Omental fat pad (tissue), 4 donors: ENCODE measurements around the gene CALML6. TPM values are rescaled to one million over a fixed set of nuclear protein-coding genes. Genes with fewer than 3 reads are reported as not detected.

Source experiments
- ATAC-seq: fragments of 150-250 bp; one replicate; pipeline ENCODE4 v1.9.1; 2016; ENCODE audit warnings: mild to moderate bottlenecking, moderate library complexity; ENCODE audit not compliant: low FRiP score
- DNase-seq: peaks from one replicate; pipeline ENCODE4 v3.0.0-alpha.2; 2019; ENCODE audit warnings: low spot score
- total RNA-seq, 4 donors: library from RNA; depleted of rRNA; stranded (reverse); fragments of >200 nt; gene quantifications; one replicate each; pipeline ENCODE4 v1.1.0, GENCODE V29; 2016
- TF ChIP-seq, protein P1 (sequence below), 3 donors: fragments of 450-650 bp; IDR thresholded peaks; one replicate each; pipeline ENCODE4 v1.5.1; 2016 to 2017; ENCODE audit warnings: antibody characterized with exemption in 3 of 3, mild to moderate bottlenecking in 3 of 3, moderate library complexity in 2 of 3

The CALML6 gene
- total RNA-seq, 4 donors from 2014 or later, result not detected

DNA sequence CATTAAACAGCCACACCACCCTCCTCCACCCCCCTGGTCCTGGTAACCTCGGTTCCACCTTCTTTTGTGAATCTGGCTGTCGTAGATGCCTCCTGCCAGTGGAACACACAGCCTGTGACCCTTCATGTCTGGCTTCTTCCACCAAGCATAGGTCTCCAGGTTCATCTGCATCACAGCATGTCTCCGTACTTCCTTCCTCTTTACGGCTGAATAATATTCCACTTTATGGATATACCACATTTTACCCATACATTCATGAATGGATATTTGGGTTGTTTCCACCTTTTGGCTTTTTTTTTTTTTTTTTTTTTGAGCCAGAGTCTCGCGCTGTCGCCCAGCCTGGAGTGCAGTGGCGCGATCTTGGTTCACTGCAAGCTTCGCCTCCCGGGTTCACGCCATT lies 11.8 kb upstream of the CALML6 start:
- TF ChIP-seq, protein P1, sequence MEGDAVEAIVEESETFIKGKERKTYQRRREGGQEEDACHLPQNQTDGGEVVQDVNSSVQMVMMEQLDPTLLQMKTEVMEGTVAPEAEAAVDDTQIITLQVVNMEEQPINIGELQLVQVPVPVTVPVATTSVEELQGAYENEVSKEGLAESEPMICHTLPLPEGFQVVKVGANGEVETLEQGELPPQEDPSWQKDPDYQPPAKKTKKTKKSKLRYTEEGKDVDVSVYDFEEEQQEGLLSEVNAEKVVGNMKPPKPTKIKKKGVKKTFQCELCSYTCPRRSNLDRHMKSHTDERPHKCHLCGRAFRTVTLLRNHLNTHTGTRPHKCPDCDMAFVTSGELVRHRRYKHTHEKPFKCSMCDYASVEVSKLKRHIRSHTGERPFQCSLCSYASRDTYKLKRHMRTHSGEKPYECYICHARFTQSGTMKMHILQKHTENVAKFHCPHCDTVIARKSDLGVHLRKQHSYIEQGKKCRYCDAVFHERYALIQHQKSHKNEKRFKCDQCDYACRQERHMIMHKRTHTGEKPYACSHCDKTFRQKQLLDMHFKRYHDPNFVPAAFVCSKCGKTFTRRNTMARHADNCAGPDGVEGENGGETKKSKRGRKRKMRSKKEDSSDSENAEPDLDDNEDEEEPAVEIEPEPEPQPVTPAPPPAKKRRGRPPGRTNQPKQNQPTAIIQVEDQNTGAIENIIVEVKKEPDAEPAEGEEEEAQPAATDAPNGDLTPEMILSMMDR (IDR thresholded peaks at IDR 0.05), result no peak
- no peak for ATAC-seq
- DNase-seq, result no peak

DNA sequence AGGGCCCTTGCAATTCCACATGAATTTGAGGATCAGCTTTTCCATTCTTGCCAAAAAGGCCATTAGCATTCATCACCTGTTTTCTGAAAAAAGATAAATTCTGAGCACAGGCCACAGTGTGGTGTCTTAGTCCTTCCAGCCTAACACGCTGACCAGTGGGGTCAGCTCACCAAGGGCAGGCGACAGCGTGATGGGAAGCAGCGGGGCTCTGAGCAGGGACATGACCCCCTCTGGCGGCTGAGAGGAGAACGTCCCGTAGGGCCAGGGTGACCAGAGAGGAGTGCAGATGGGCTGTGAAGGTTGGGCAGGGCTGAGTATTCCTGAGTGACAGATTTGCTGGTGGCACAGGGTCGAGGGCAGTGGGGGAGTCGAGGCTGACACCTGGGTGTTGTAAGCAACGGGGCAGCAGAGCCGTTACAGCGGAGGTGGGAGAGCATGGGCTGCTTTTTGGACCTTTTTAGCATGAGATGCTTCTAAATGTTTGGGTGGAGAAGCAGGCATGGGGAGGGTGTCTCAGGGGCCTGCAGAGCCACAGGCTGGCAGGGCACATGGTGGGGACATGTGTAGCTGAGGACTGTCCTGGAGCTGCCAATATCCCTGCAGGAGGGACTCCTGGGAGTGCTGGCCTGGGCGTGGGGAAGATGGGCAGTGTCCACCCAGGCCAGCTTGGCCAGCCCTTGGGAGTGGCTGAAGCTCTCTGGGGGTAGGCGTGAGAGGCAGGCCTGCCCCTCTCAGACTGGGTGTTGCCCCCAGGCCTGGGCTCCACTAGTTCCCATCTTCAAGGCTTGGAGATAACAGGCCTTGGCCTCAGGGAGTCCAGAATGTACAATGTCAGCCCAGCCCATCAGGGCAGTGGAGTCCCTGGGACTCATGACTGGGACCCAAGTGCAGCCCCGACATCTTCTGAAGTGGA lies 8.6 kb upstream of the CALML6 start:
- TF ChIP-seq, protein P1 (IDR thresholded peaks at IDR 0.05), result peak in 2 of 3 donors; percentile 14 to 23
- ATAC-seq, result peak; percentile 63
- DNase-seq, result peak; percentile 70

DNA sequence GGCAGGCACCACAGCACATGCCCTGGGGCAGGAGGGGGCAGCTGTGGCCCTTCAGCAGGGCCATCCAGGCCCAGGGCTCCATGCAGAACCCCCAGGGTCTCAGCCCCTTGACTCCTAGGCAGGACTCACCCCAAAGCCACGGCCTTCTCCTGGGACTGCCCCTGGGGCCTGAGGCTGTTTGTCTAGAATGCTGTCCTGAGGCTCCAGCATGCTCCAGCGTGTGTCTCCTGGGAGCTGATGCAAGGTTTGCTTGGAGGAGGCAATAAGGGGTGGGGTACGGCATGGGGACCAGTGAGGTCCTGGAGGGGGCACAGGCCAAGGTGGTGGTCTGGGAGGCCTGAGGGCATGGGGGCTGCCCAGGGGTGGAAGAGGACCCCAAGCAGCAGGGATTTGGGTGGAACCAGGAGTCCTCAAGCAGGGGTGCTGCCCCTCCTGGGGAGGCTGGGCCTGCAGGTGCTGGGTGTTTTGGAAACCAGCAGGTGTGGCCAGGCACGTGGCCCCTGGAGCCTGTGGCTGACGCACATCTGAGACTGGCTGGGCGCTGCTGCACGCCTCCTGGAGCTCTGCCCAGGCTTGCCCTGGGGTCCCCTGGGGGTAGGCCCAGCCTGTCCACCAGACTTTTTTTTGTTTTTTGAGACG lies 7.8 kb upstream of the CALML6 start:
- TF ChIP-seq, protein P1 (IDR thresholded peaks at IDR 0.05), result no peak
- ATAC-seq, result no peak

DNA sequence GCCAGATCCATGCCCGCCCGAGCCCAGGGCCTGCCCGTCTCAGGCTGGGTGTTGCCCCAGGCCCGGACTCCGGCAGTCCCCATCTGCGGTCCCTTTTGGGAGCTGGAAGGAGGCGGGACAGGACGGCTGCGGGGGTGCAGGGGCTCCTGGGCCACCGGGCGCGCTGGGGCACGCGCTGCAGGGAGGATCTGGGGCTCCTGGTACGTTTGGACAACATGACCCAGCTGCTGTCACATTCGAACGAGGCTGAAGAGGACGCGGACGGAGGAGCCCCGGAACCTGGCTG lies 6.6 kb upstream of the CALML6 start:
- ATAC-seq (peak; percentile 28), DNase-seq (no peak)

More for the DNA sequence above, 7.8 kb upstream of the CALML6 start:
- DNase-seq, result no peak

DNA sequence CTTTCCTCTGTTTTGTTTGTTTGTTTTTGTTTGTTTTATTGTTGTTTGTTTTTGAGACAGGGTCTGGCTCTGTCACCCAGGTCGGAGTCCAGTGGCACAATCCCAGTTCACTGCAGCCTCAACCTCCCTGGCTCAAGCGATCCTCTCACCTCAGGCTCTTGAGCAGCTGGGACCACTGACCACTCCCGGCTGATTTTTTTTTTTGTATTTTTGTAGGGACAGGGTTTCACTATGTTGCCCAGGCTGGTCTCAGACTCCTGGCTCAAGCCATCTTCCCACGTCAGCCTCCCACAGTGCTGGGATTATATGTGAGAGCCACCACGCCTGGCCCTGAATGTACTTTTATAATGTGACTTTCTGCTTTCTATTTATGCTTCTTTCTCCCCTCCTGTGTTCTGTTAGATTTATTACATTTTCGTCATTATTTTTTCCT lies 5.0 kb upstream of the CALML6 start:
- ATAC-seq, result no peak
- TF ChIP-seq, protein P1 (IDR thresholded peaks at IDR 0.05), result no peak
- no peak for DNase-seq

More for the DNA sequence above, 6.6 kb upstream of the CALML6 start:
- TF ChIP-seq, protein P1 (IDR thresholded peaks at IDR 0.05), result no peak

DNA sequence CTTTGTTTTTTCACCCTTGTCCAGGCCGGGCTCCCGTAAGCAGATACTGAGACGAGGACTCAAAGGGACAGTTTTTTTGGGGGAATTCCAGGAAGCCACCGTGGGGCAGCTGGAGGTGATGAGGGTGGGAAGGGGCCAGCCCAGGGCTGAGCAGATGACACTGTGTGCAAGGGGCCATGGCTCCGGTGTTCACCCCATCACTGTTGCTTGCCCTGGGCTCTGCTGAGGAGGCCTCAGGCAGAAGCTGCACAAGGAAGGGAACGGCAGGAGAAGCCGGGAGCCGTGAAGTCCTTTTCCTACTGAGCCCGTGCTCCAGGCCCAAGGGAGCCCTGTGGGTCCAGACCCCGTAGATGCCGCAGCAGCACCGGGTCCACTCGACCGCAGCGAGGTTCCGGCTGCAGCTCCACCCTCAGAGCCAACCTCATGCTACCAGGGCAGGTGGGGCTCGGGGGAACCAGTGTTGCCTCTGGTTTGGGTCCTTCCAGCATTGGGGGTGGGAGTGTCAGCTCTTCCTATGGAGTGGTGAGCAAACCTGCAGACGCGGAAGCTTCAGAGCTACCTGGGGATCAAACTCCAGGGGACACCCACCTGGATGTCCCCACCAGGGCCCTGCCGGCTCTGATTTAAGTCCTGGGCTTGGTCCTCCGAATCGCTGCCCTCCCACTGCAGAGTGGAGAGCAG lies 4.3 kb upstream of the CALML6 start:
- DNase-seq, result no peak
- no peak for ATAC-seq
- TF ChIP-seq, protein P1 (IDR thresholded peaks at IDR 0.05), result no peak
